GM12874 (cell line): ENCODE data around the gene ID4.

ENCODE experiments used
- CTCF ChIP-seq: IDR thresholded peaks from 2 replicates; pipeline ENCODE4 v1.5.1; 2011; ENCODE audit warnings: low read depth, mild to moderate bottlenecking, control low read depth, low read length, moderate library complexity; ENCODE audit not compliant: insufficient read depth

Gene ID4

GRCh38 chr6:19876672-19877071, 39.5 kb downstream of the ID4 start:
- no peak for TF ChIP-seq CTCF

DNA sequence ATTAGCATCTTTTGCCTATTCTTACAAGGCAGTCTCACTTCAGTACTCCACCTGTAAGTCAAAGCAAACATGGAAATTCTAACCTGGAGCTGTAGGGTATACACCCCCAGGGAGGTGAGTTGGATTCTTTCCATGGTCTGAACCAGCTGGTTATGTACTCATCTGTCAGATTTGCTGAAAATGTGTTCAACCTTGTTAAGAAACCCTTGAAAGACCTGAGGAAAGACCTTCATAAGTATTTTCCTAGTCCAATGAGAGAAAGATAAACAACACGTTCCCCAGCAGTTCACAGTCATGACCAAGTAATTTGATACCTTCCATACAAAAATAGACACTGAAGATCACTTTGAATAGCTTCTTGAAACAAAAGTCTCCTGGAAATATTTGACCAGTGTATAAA, 42.5 kb downstream of the ID4 start:
- no peak for TF ChIP-seq CTCF

DNA sequence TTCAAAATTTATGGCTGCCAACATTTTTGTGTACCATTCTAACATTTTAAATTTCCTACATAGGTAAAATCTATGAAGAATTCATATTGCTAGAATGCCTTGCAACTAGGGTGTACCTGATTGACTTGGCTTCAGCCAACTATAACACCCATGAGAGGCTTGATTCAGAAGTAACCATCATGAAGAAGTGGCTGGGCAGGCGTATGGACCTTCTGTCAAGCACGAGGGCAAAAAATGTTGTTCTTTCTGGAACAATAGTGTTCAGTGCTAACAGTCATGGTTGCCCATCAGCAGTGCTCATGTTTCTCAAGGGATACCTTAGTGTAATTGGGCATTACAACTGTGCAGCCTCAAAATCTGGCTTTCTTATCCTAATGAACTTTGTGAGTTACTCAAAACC, 42.9 kb downstream of the ID4 start:
- no peak for TF ChIP-seq CTCF

DNA sequence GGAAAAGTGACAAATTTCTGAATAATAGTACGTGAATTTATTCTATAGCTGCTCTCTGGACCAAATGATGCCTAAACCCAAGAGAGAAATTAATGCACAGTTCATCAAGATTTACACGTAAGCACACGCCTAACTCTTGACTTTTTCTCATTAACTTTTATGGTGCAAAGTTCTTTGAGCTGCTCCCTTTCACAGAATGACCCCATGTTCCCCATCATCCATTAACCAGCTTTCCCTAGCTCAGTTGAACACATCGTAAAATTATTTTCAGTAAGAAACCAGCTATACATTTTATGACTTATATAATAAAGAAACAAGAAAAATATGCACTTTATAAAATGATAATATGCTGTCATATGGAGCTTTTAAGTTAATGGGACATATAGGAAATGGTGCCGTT, 54.3 kb downstream of the ID4 start:
- TF ChIP-seq CTCF = no peak
